ENCODE data around the gene FLAD1. TPM values are rescaled to one million over a fixed set of nuclear protein-coding genes. Genes with fewer than 3 reads are reported as not detected.

FLAD1 gene
- total and polyA plus RNA-seq, 2 of the 8 experiments (the other 6 are each of a cell fraction or from before 2014, with no cell fraction given) = 104 to 143 TPM

- TF ChIP-seq HDAC2 (IDR thresholded peaks at IDR 0.05; ENCODE audit: borderline replicate concordance in 1 of 2, low read depth in 2 of 2, low read length in 2 of 2) (no peak), ASH2L (IDR thresholded peaks at IDR 0.05; ENCODE audit: low read length) (no peak), TCF12 (IDR thresholded peaks at IDR 0.05; ENCODE audit: low read depth, low read length) (no peak), EP300 (IDR thresholded peaks at IDR 0.05; ENCODE audit: borderline replicate concordance in 1 of 2, low read depth in 2 of 2, low read length in 2 of 2) (no peak), SIRT6 (IDR thresholded peaks at IDR 0.05; ENCODE audit: low read length) (no peak), SRF (IDR thresholded peaks at IDR 0.05; ENCODE audit: low read depth, low read length) (peak; percentile 60; the same call in 1 of the 2 replicates), CREB1 (IDR thresholded peaks at IDR 0.05) (no peak), POLR2AphosphoS5 (IDR thresholded peaks at IDR 0.05; ENCODE audit: low read depth, low read length) (peak; percentile 61; the same call in 1 of the 2 replicates), POLR2A (IDR thresholded peaks at IDR 0.05; ENCODE audit: control extremely low read depth in 1 of 2, low read depth in 2 of 2, low read length in 2 of 2) (peak in 1 of 2 experiments; percentile 49; a peak in 1 of 3 replicates)
Observed at GRCh38 chr1:154955039-154955717, 28.0 kb upstream of the FLAD1 start (continued).

Data from H1 (cell line).